Gastrocnemius medialis (tissue), 4 donors: ENCODE measurements around the gene IFT80. TPM values are rescaled to one million over a fixed set of nuclear protein-coding genes. Genes with fewer than 3 reads are reported as not detected.
"Not testable (repeated sequence)": the region's sequence is repeated elsewhere in the genome, so short reads cannot be mapped to it uniquely, and the experiment has no call there.

Experiments used
- ATAC-seq, 2 donors: fragments of 150-250 bp; one replicate each; pipeline ENCODE4 v1.9.1; 2016
- DNase-seq, 2 donors: peaks; one replicate each; pipeline ENCODE4 v3.0.0-alpha.2; 2019
- H3K27ac ChIP-seq, 4 donors: fragments of 200-600 bp; sonication (generic); 1 replicate in 1 of 4; 2 replicates in 3 of 4; pipeline ENCODE4 v1.5.1; 2016 to 2018; ENCODE audit warnings: mild to moderate bottlenecking in 2 of 4, moderate library complexity in 1 of 4
- H3K27me3 ChIP-seq, 3 donors: fragments of 200-600 bp; sonication (generic) in 2 of 3; 1 replicate in 1 of 3; 2 replicates in 2 of 3; pipeline versions ENCODE4 v1.5.1 to v1.6.0; 2016 to 2019; ENCODE audit warnings: mild to moderate bottlenecking in 1 of 3, moderate library complexity in 1 of 3
- H3K36me3 ChIP-seq, 2 donors: fragments of 200-600 bp; sonication (generic) in 1 of 2; one replicate each; pipeline ENCODE4 v1.5.1; 2017 to 2018
- H3K4me1 ChIP-seq, 2 donors: fragments of 200-600 bp; sonication (generic) in 1 of 2; one replicate each; pipeline ENCODE4 v1.5.1; 2016 to 2017; ENCODE audit warnings: mild to moderate bottlenecking in 2 of 2
- H3K4me3 ChIP-seq, 4 donors: fragments of 200-600 bp; sonication (generic) in 3 of 4; 1 replicate in 1 of 4; 2 replicates in 3 of 4; pipeline ENCODE4 v1.5.1; 2016 to 2019; ENCODE audit warnings: mild to moderate bottlenecking in 2 of 4
- H3K9me3 ChIP-seq, 3 donors: fragments of 200-600 bp; sonication (generic) in 2 of 3; 1 replicate in 1 of 3; 2 replicates in 2 of 3; pipeline ENCODE4 v1.5.1; 2016 to 2019
- CTCF ChIP-seq, 5 experiments: fragments of 450-650 bp in 3 of 5; fragments of 200-600 bp in 2 of 5; sonication (generic) in 2 of 5; IDR thresholded peaks in 4 of 5; conservative IDR thresholded peaks in 1 of 5; 1 replicate in 4 of 5; 2 replicates in 1 of 5; pipeline ENCODE4 v1.5.1; 2016 to 2019; ENCODE audit warnings: antibody characterized with exemption in 5 of 5, mild to moderate bottlenecking in 3 of 5, moderate library complexity in 3 of 5
- POLR2A ChIP-seq, 2 donors: fragments of 450-650 bp; IDR thresholded peaks; one replicate each; pipeline ENCODE4 v1.6.1; 2017; ENCODE audit warnings: antibody characterized with exemption in 2 of 2, mild to moderate bottlenecking in 2 of 2, moderate library complexity in 2 of 2
- in situ Hi-C, 4 donors: fragments of 200-750 bp; cut with MboI; loops; one replicate each; pipeline versions ENCODE4 v1.15.0 to v1.8.0; 2017; ENCODE audit warnings: low sequenced_read_pairs in 4 of 4
- intact Hi-C: fragments of 100-400 bp; cut with DNase I; formaldehyde crosslinking; loops from one replicate; pipeline ENCODE4 v1.15.1; 2023; ENCODE audit warnings: low total_unique reads
- total RNA-seq, 4 donors: library from RNA; depleted of rRNA; stranded (reverse); fragments of >200 nt; gene quantifications; one replicate each; pipeline versions ENCODE4 v1.1.0 to v1.2.3, GENCODE V29; 2016

The IFT80 gene
- total RNA-seq, 4 donors from 2014 or later: 3.9 to 7.9 (median 6.0) TPM

DNA sequence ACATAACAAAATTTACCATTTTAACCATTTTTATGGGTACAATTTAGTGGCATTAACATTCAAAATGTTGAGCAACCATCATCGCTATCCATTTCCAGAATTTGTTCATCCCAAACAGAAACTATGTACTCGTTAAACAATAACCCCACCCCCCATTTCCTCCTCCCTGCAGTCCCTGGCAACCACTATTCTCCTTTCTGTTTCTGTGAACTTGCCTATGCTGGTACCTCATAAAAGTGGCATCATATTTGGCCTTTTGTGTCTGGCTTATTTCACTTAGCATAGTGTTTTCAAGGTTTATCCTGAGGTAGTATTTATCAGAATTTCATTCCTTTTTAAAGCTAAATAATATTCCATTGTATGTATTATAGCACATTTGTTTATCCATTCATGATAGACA, 141.4 kb downstream of the IFT80 start:
- no peak overlapping the region for H3K27ac ChIP-seq
- TF ChIP-seq CTCF (IDR thresholded peaks at IDR 0.05 in 4 of 5, conservative IDR thresholded peaks at IDR 0.05 in 1 of 5) (no peak), POLR2A (IDR thresholded peaks at IDR 0.05) (no peak)
- DNase-seq (no peak), ATAC-seq (no peak)
- no peak overlapping the region for H3K4me3 ChIP-seq
- in situ Hi-C loops: no loop called here
- intact Hi-C loops: no loop called here
- no peaks in the 10 kb centered on the region for H3K9me3 ChIP-seq
- no peaks in the 10 kb centered on the region for H3K4me1 ChIP-seq
- H3K36me3 ChIP-seq: no peaks in the 10 kb centered on the region
- H3K27me3 ChIP-seq: no peaks in the 10 kb centered on the region

- H3K4me1 ChIP-seq: no peaks in the 10 kb centered on the region
- in situ Hi-C loops: no loop called here
Observed at GRCh38 chr3:160253298-160253697, 145.7 kb downstream of the IFT80 start.

DNA sequence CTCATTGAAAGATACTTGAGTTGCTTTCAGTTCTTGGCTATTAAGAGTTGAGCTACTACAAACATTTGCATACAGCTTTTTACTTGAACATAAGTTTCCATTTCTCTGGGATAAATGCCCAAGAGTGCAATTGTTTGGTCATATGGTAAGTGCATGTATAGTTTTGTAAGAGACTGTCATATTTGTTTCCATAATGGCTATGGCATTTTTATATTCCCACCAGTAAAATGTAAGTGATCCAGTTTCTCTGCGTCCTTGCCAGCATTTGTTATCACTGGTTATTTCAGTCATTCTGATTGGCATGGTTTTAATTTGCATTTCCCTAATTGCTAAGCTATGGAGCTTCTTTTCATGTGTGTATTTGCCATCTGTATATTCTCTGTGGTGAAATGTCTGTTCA, 151.3 kb downstream of the IFT80 start:
- in situ Hi-C loops: no loop called here

More at GRCh38 chr3:160253298-160253697, 145.7 kb downstream of the IFT80 start:
- Histone ChIP-seq H3K9me3 (no peaks in the 10 kb centered on the region), H3K36me3 (no peaks in the 10 kb centered on the region), H3K4me3 (no peak overlapping the region), H3K27ac (no peak overlapping the region), H3K27me3 (no peaks in the 10 kb centered on the region)
- DNase-seq (no peak), ATAC-seq (no peak)
- intact Hi-C loops: no loop called here
- TF ChIP-seq POLR2A (IDR thresholded peaks at IDR 0.05) (no peak), CTCF (IDR thresholded peaks at IDR 0.05 in 4 of 5, conservative IDR thresholded peaks at IDR 0.05 in 1 of 5) (no peak)

GRCh38 chr3:160245261-160245800, 153.7 kb downstream of the IFT80 start:
- in situ Hi-C loops (no loop called here), intact Hi-C loops (no loop called here)

More for the DNA sequence above, 151.3 kb downstream of the IFT80 start:
- TF ChIP-seq CTCF (IDR thresholded peaks at IDR 0.05 in 4 of 5, conservative IDR thresholded peaks at IDR 0.05 in 1 of 5) (no peak), POLR2A (IDR thresholded peaks at IDR 0.05) (no peak)
- intact Hi-C loops: no loop called here
- Histone ChIP-seq H3K4me1 (no peaks in the 10 kb centered on the region), H3K36me3 (no peaks in the 10 kb centered on the region), H3K4me3 (no peak overlapping the region), H3K27ac (no peak overlapping the region), H3K27me3 (no peaks in the 10 kb centered on the region), H3K9me3 (no peaks in the 10 kb centered on the region)
- ATAC-seq (no peak), DNase-seq (no peak)

GRCh38 chr3:160240719-160241118, 158.3 kb downstream of the IFT80 start:
- H3K27ac ChIP-seq, DNase-seq, H3K4me3 ChIP-seq, intact Hi-C loops, H3K9me3 ChIP-seq, H3K36me3 ChIP-seq, ATAC-seq, in situ Hi-C loops, H3K4me1 ChIP-seq, H3K27me3 ChIP-seq: not testable (repeated sequence)

More at GRCh38 chr3:160245261-160245800, 153.7 kb downstream of the IFT80 start:
- no peaks in the 10 kb centered on the region for H3K9me3 ChIP-seq
- DNase-seq: no peak
- no peak overlapping the region for H3K27ac ChIP-seq
- no peaks in the 10 kb centered on the region for H3K4me1 ChIP-seq
- no peaks in the 10 kb centered on the region for H3K27me3 ChIP-seq
- TF ChIP-seq POLR2A (IDR thresholded peaks at IDR 0.05) (no peak), CTCF (IDR thresholded peaks at IDR 0.05 in 4 of 5, conservative IDR thresholded peaks at IDR 0.05 in 1 of 5) (no peak)
- no peaks in the 10 kb centered on the region for H3K36me3 ChIP-seq
- ATAC-seq: no peak
- H3K4me3 ChIP-seq: no peak overlapping the region
